WTC11 (cell line): ENCODE measurements around the gene FNDC3B.
"Not testable (repeated sequence)": the region's sequence is repeated elsewhere in the genome, so short reads cannot be mapped to it uniquely, and the experiment has no call there.

Experiments used
- AFF4 ChIP-seq: sonication (generic); formaldehyde crosslinking; IDR thresholded peaks from 2 replicates; pipeline ENCODE4 v1.8.1; 2023; ENCODE audit warnings: mild to moderate bottlenecking, missing genetic modification reagents, borderline replicate concordance
- CREM ChIP-seq: sonication (generic); formaldehyde crosslinking; IDR thresholded peaks from 2 replicates; pipeline ENCODE4 v1.8.1; 2022; ENCODE audit warnings: mild to moderate bottlenecking, missing genetic modification reagents, moderate library complexity
- CTCF ChIP-seq: fragments of 200-600 bp; IDR thresholded peaks from 2 replicates; pipeline ENCODE4 v1.8.0; 2022; ENCODE audit warnings: antibody characterized with exemption
- E2F4 ChIP-seq: sonication (generic); formaldehyde crosslinking; IDR thresholded peaks from 2 replicates; pipeline ENCODE4 v1.8.1; 2022; ENCODE audit warnings: low read depth, mild to moderate bottlenecking, moderate library complexity, missing genetic modification reagents, borderline replicate concordance
- ESRRA ChIP-seq: sonication (generic); formaldehyde crosslinking; IDR thresholded peaks from 2 replicates; pipeline ENCODE4 v1.8.1; 2022; ENCODE audit warnings: mild to moderate bottlenecking, missing genetic modification reagents, borderline replicate concordance
- FOXJ3 ChIP-seq: sonication (generic); formaldehyde crosslinking; IDR thresholded peaks from 2 replicates; pipeline ENCODE4 v1.9.0; 2021; ENCODE audit warnings: missing genetic modification reagents, mild to moderate bottlenecking, borderline replicate concordance
- MAX ChIP-seq: sonication (generic); formaldehyde crosslinking; IDR thresholded peaks from 2 replicates; pipeline ENCODE4 v1.8.0; 2022; ENCODE audit warnings: mild to moderate bottlenecking, missing genetic modification reagents
- ZNF121 ChIP-seq: sonication (generic); formaldehyde crosslinking; IDR thresholded peaks from 2 replicates; pipeline ENCODE4 v1.8.0; 2023; ENCODE audit warnings: missing genetic modification reagents
- ZNF232 ChIP-seq: sonication (generic); formaldehyde crosslinking; IDR thresholded peaks from 2 replicates; pipeline ENCODE4 v1.8.0; 2022; ENCODE audit warnings: mild to moderate bottlenecking, missing genetic modification reagents

GRCh38 chr3:172255321-172255720 is 215.9 kb downstream of the FNDC3B start:
- TF ChIP-seq CTCF; ESRRA (CRISPR knock-in tag); E2F4 (CRISPR knock-in tag); FOXJ3 (CRISPR knock-in tag); AFF4 (CRISPR knock-in tag); CREM (CRISPR knock-in tag); MAX (CRISPR knock-in tag); ZNF121 (CRISPR knock-in tag); ZNF232 (CRISPR knock-in tag): not testable (repeated sequence)
